Spleen (tissue), 7 donors: ENCODE measurements around the gene PCDHGA8.
"Not testable (repeated sequence)": the region's sequence is repeated elsewhere in the genome, so short reads cannot be mapped to it uniquely, and the experiment has no call there.

Experiments used
- CTCF ChIP-seq, 11 experiments: fragments of 200-600 bp in 7 of 11; fragments of 450-650 bp in 4 of 11; sonication (generic) in 4 of 11; IDR thresholded peaks in 8 of 11; conservative IDR thresholded peaks in 3 of 11; 1 replicate in 7 of 11; 2 replicates in 4 of 11; pipeline versions ENCODE4 v1.4.0 to v1.8.0; 2016 to 2021; ENCODE audit warnings: antibody characterized with exemption in 11 of 11, inconsistent platforms in 4 of 11, mild to moderate bottlenecking in 1 of 11
- POLR2A ChIP-seq, 3 donors: fragments of 450-650 bp; IDR thresholded peaks; one replicate each; pipeline ENCODE4 v1.5.1; 2017; ENCODE audit warnings: antibody characterized with exemption in 3 of 3, mild to moderate bottlenecking in 1 of 3
- POLR2AphosphoS5 ChIP-seq, 3 donors: sonication (generic); formaldehyde crosslinking; IDR thresholded peaks; one replicate each; pipeline ENCODE4 v1.5.1; 2017; ENCODE audit warnings: antibody characterized with exemption in 3 of 3
- donor health status: DM: no; HTN: no; CAD: no; lungs with moderate emphysema.
- donor health status: DM: no; HTN: no; CAD: no.
- donor health status: DM: no; HTN: no; CAD: no.

GRCh38 chr5:141432308-141432707 lies 39.9 kb downstream of the PCDHGA8 start:
- not testable (repeated sequence) for TF ChIP-seq CTCF (IDR thresholded peaks at IDR 0.05 in 8 of 11, conservative IDR thresholded peaks at IDR 0.05 in 3 of 11); POLR2A (IDR thresholded peaks at IDR 0.05); POLR2AphosphoS5 (IDR thresholded peaks at IDR 0.05)
